Tibial nerve (tissue), 4 donors: ENCODE measurements around the gene ZNF579.

Experiments
- CTCF ChIP-seq, 5 experiments: fragments of 200-600 bp in 3 of 5; fragments of 450-650 bp in 2 of 5; sonication (generic) in 3 of 5; IDR thresholded peaks; one replicate each; pipeline ENCODE4 v1.5.1; 2016 to 2019; ENCODE audit warnings: antibody characterized with exemption in 5 of 5, mild to moderate bottlenecking in 3 of 5, moderate library complexity in 2 of 5
- EP300 ChIP-seq, 2 donors: sonication (generic); formaldehyde crosslinking; IDR thresholded peaks; one replicate each; pipeline ENCODE4 v1.6.1; 2017; ENCODE audit warnings: antibody characterized with exemption in 2 of 2, mild to moderate bottlenecking in 1 of 2
- POLR2A ChIP-seq, 2 donors: fragments of 450-650 bp; IDR thresholded peaks; one replicate each; pipeline ENCODE4 v1.6.1; 2017; ENCODE audit warnings: antibody characterized with exemption in 2 of 2, mild to moderate bottlenecking in 2 of 2, moderate library complexity in 2 of 2

GRCh38 chr19:55606817-55607216, 26.2 kb upstream of the ZNF579 start:
- TF ChIP-seq CTCF (IDR thresholded peaks at IDR 0.05) (no peak), POLR2A (IDR thresholded peaks at IDR 0.05) (no peak), EP300 (IDR thresholded peaks at IDR 0.05) (no peak)
